ENCODE data around the gene SLC16A10.

DNA sequence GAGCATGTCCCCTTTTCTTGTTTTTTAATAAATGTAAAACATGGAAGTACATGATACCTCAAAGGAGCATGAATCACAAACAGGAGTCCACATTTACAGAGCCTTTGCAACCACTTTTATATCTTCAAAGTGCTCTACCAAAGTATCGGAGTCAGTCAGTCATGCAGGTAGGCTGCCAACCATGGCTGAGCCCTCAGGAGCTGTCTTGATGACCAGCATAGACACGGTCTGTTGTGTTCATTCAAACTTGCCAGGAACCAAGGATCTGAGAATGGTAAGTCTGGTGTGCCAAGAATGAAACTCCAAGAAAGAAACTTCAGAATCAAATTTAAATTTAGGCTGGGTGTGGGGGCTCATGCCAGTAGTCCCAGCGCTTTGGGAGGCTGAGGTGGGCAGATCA lies 111.5 kb downstream of the SLC16A10 start:
- TF ChIP-seq, protein P1, sequence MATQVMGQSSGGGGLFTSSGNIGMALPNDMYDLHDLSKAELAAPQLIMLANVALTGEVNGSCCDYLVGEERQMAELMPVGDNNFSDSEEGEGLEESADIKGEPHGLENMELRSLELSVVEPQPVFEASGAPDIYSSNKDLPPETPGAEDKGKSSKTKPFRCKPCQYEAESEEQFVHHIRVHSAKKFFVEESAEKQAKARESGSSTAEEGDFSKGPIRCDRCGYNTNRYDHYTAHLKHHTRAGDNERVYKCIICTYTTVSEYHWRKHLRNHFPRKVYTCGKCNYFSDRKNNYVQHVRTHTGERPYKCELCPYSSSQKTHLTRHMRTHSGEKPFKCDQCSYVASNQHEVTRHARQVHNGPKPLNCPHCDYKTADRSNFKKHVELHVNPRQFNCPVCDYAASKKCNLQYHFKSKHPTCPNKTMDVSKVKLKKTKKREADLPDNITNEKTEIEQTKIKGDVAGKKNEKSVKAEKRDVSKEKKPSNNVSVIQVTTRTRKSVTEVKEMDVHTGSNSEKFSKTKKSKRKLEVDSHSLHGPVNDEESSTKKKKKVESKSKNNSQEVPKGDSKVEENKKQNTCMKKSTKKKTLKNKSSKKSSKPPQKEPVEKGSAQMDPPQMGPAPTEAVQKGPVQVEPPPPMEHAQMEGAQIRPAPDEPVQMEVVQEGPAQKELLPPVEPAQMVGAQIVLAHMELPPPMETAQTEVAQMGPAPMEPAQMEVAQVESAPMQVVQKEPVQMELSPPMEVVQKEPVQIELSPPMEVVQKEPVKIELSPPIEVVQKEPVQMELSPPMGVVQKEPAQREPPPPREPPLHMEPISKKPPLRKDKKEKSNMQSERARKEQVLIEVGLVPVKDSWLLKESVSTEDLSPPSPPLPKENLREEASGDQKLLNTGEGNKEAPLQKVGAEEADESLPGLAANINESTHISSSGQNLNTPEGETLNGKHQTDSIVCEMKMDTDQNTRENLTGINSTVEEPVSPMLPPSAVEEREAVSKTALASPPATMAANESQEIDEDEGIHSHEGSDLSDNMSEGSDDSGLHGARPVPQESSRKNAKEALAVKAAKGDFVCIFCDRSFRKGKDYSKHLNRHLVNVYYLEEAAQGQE (IDR thresholded peaks at IDR 0.05; ENCODE audit: insufficient read depth in 1 of 2, low read depth in 2 of 2, low read length in 2 of 2) = no peak
- no peak for TF ChIP-seq POLR2AphosphoS5 (IDR thresholded peaks at IDR 0.05; ENCODE audit: low read depth, low read length)
- no peak for TF ChIP-seq TAF1 (IDR thresholded peaks at IDR 0.05; ENCODE audit: borderline replicate concordance, insufficient read depth, low read length)
